ENCODE results near the gene SLC66A1. TPM values are rescaled to one million over a fixed set of nuclear protein-coding genes. Genes with fewer than 3 reads are reported as not detected.

The SLC66A1 gene
- total RNA-seq, 4 donors from 2014 or later: 19.1 to 53.9 (median 35.3) TPM

DNA sequence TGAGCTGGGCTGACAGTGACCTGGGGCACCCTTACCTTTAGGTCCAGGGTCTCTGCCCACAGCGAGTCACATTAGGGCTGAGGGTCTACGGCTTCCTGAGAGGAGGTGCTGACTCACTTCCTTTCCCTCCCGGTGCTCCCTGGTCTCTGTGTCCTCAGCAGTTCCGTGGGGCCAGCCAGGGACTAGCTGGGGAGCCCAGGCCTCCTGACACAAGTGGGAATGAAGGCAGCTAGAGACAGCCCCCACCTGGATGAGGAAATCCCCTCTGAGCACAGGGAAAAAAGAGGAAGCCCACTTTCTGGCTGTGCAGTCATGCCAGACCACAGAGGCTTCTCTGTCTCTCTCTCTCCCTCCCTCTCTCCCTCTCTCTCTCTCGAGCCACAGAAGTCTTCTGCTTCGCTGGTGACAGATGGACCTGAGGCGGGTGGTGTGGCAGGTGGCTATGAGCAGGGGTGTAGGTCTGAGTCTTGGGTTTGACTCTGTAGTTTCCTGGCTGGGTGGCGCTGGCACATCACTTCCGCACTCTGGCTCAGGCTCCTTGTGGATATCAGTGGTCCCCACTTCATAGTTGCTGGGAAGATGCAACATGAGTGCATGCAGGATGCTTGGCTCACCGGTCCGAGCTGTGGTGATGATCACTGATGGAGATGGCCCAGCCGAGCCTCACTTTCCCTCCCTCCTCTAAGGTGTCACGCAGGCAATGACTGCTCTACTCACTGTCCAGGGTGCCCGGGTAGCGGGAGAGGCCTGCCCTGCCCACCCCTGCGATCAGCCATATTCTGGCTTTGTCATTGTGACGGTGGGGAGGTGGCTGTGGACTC is 3.5 kb downstream of the SLC66A1 start:
- Histone ChIP-seq H3K4me3 (no peak overlapping the region), H3K27me3 (no peaks in the 10 kb centered on the region), H3K9me3 (no peaks in the 10 kb centered on the region), H3K4me1 (peaks cover 13 to 32% (median 25%) of the 10 kb centered on the region in 4 donors), H3K27ac (no peak overlapping the region), H3K36me3 (peaks cover 0 to 3% (median 0%) of the 10 kb centered on the region in 4 donors)
- in situ Hi-C loops (cut with MboI; ENCODE audit: low pct_ligation_motif_present in 1 of 4, low pct_unique_long_range_greater_than_20kb in 1 of 4, low sequenced_read_pairs in 3 of 4): no loop called here
- TF ChIP-seq EP300 (IDR thresholded peaks at IDR 0.05; ENCODE audit: low read depth): no peak
- TF ChIP-seq, protein P1, sequence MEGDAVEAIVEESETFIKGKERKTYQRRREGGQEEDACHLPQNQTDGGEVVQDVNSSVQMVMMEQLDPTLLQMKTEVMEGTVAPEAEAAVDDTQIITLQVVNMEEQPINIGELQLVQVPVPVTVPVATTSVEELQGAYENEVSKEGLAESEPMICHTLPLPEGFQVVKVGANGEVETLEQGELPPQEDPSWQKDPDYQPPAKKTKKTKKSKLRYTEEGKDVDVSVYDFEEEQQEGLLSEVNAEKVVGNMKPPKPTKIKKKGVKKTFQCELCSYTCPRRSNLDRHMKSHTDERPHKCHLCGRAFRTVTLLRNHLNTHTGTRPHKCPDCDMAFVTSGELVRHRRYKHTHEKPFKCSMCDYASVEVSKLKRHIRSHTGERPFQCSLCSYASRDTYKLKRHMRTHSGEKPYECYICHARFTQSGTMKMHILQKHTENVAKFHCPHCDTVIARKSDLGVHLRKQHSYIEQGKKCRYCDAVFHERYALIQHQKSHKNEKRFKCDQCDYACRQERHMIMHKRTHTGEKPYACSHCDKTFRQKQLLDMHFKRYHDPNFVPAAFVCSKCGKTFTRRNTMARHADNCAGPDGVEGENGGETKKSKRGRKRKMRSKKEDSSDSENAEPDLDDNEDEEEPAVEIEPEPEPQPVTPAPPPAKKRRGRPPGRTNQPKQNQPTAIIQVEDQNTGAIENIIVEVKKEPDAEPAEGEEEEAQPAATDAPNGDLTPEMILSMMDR (IDR thresholded peaks at IDR 0.05): no peak
- intact Hi-C loops (cut with DNase I; ENCODE audit: low total_unique reads): no loop called here
- DNase-seq: no peak
- 40 to 73% methylated on average over 1 to 17 of the region's 17 CpGs for WGBS, 2 donors (ENCODE audit: low coverage in 1 of 2)

DNA sequence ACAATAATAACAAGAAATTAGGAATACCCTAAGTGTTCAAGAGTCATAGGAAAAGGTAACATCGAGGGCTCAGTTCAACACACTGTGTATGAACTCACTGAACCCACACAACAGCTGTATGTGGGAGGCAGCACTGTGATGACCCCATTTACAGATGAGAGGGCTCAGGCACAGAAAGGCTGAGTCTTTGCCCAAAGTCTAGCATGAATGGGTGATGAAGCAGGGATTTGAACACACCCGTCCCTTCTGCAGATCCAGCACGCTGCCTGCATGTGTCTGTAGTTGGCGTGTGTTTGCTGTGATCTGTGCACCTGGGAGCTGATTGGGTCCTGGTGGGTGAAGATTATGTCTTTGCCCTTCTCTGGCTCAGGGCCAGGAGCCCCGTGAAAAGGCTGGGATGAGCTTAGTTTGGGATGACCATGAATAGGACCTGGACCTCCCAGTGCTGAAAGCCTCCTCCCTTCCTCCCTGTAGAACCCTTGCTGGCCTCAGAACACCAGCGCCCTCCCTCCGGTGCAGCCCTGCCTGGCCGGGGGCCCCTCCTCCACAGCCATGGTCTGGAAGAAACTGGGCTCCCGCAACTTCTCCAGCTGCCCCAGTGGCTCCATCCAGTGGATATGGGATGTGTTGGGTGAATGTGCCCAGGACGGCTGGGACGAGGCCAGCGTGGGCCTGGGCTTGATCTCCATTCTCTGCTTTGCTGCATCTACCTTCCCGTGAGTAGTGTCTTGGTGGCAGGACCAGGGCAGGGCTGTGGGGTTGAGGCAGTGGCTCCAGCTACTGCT is 5.2 kb downstream of the SLC66A1 start:
- Histone ChIP-seq H3K36me3 (peaks cover 0 to 4% (median 1%) of the 10 kb centered on the region in 4 donors), H3K9me3 (no peaks in the 10 kb centered on the region), H3K27me3 (no peaks in the 10 kb centered on the region), H3K4me1 (peaks cover 7 to 22% (median 16%) of the 10 kb centered on the region in 4 donors), H3K27ac (no peak overlapping the region), H3K4me3 (no peak overlapping the region)
- no peak for DNase-seq
- TF ChIP-seq POLR2AphosphoS5 (IDR thresholded peaks at IDR 0.05): no peak
- TF ChIP-seq POLR2A (IDR thresholded peaks at IDR 0.05): no peak
- TF ChIP-seq EP300 (IDR thresholded peaks at IDR 0.05; ENCODE audit: low read depth): no peak
- TF ChIP-seq, protein P1 (IDR thresholded peaks at IDR 0.05): no peak
- in situ Hi-C loops (cut with MboI; ENCODE audit: low pct_ligation_motif_present in 1 of 4, low pct_unique_long_range_greater_than_20kb in 1 of 4, low sequenced_read_pairs in 3 of 4): no loop called here
- intact Hi-C loops (cut with DNase I; ENCODE audit: low total_unique reads): no loop called here
- WGBS, 2 donors (ENCODE audit: low coverage in 1 of 2): 93% methylated on average over 12 of the region's 13 CpGs; no CpG with 5 or more reads in 1 of the 2 donors

DNA sequence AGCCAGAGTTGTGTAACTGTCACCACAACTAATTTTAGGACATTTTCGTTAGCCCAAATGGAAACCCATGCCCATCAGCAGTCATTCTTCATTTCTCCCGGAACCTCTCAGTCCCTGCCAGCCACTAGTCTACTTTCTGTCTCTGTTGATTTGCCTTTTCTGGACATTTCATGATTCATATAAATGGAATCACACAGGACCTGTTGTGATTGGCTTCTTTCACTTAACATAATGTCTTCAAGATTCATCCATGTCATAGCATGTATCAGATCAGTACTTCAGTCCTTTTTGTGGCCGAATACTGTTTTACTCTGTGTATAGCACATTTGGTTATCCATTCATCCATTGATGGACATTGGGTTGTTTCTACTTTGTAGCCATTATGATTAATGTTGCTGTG is 7.1 kb downstream of the SLC66A1 start:
- no peak overlapping the region for H3K4me3 ChIP-seq
- H3K27ac ChIP-seq: no peak overlapping the region
- in situ Hi-C loops (cut with MboI; ENCODE audit: low pct_ligation_motif_present in 1 of 4, low pct_unique_long_range_greater_than_20kb in 1 of 4, low sequenced_read_pairs in 3 of 4) (no loop called here), intact Hi-C loops (cut with DNase I; ENCODE audit: low total_unique reads) (no loop called here)
- H3K9me3 ChIP-seq: no peaks in the 10 kb centered on the region
- WGBS, 2 donors (ENCODE audit: low coverage in 1 of 2): 80 to 89% methylated on average over 3 of the region's 3 CpGs
- TF ChIP-seq POLR2AphosphoS5 (IDR thresholded peaks at IDR 0.05): no peak
- TF ChIP-seq, protein P1 (IDR thresholded peaks at IDR 0.05): no peak
- no peak for TF ChIP-seq POLR2A (IDR thresholded peaks at IDR 0.05)
- TF ChIP-seq EP300 (IDR thresholded peaks at IDR 0.05; ENCODE audit: low read depth): no peak
- H3K4me1 ChIP-seq: peaks cover 0 to 8% (median 4%) of the 10 kb centered on the region in 4 donors
- H3K27me3 ChIP-seq: no peaks in the 10 kb centered on the region
- no peak for DNase-seq
- peaks cover 0 to 4% (median 1%) of the 10 kb centered on the region in 4 donors for H3K36me3 ChIP-seq

DNA sequence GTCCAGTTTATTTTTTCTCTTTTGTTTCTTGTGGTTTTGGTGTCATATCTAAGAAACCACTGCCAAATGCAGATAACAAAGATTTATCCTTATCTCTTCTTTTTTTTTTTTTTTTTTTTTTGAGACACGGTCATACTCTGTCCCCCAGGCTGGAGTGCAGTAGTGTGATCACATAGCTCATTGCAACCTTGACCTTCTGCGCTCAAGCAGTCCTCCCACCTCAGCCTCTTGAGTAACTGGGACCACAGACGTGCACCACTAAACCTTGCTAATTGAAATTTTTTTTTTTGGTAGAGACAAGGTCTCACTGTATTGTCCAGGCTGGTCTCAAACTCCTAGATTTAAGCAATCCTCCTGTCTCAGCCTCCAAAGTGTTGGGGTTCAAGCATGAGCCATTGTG is 8.9 kb downstream of the SLC66A1 start:
- WGBS, 2 donors (ENCODE audit: low coverage in 1 of 2): 90 to 100% methylated on average over 3 of the region's 3 CpGs
- DNase-seq: no peak
- in situ Hi-C loops (cut with MboI; ENCODE audit: low pct_ligation_motif_present in 1 of 4, low pct_unique_long_range_greater_than_20kb in 1 of 4, low sequenced_read_pairs in 3 of 4): no loop called here
- Histone ChIP-seq H3K4me3 (no peak overlapping the region), H3K4me1 (peaks cover 0 to 4% (median 0%) of the 10 kb centered on the region in 4 donors), H3K9me3 (no peaks in the 10 kb centered on the region), H3K36me3 (peaks cover 0 to 5% (median 1%) of the 10 kb centered on the region in 4 donors), H3K27ac (no peak overlapping the region), H3K27me3 (no peaks in the 10 kb centered on the region)
- intact Hi-C loops (cut with DNase I; ENCODE audit: low total_unique reads): loop anchor here (5.0 kb wide), 1 partner anchor 1926 kb away; no protein-coding TSS in a partner anchor
- TF ChIP-seq EP300 (IDR thresholded peaks at IDR 0.05; ENCODE audit: low read depth) (no peak), POLR2AphosphoS5 (IDR thresholded peaks at IDR 0.05) (no peak), POLR2A (IDR thresholded peaks at IDR 0.05) (no peak)
- TF ChIP-seq, protein P1 (IDR thresholded peaks at IDR 0.05): no peak
